Endothelial cell of umbilical vein (primary cell): ENCODE measurements around the gene PNLIPRP1. TPM values are rescaled to one million over a fixed set of nuclear protein-coding genes. Genes with fewer than 3 reads are reported as not detected.

ENCODE experiments used
- BruUV-seq: library from RNA; stranded (reverse); fragments of 400-500 nt; replicated peaks from 2 replicates; lab custom pipeline; 2021; lab: Mats Ljungman, UMichigan
- CTCF ChIA-PET: fragments of 300-600, 350-600 bp; sonication (Branson Sonifier 250); formaldehyde crosslinking; loops from one replicate; lab custom pipeline; 2021; ENCODE audit warnings: antibody characterized with exemption, inconsistent platforms; lab: Charles Lee
- POLR2A ChIA-PET: fragments of 300-600, 350-600 bp; sonication (Branson Sonifier 250); formaldehyde crosslinking; loops from one replicate; lab custom pipeline; 2021; ENCODE audit warnings: antibody characterized with exemption, inconsistent platforms; lab: Charles Lee
- DNase-seq: peaks from one replicate; pipeline ENCODE4 v3.0.0-alpha.2; 2011; ENCODE audit warnings: low read depth, low spot score
- FAIRE-seq: peaks from 2 replicates; lab custom pipeline; 2011; peaks lifted over from hg19 to GRCh38; lab: Jason Lieb, UNC
- H2AFZ ChIP-seq: 2 replicates; pipeline ENCODE4 v1.6.0; 2012; ENCODE audit warnings: low read depth, low read length, control low read depth, inconsistent platforms
- H3K27ac ChIP-seq: 2 replicates; pipeline ENCODE4 v1.5.1; 2011; ENCODE audit warnings: low read depth, mild to moderate bottlenecking, control low read depth, low read length, moderate library complexity; ENCODE audit not compliant: insufficient read depth
- H3K27me3 ChIP-seq, 2 experiments: 2 replicates each; pipeline versions ENCODE4 v1.6.0 to v1.6.1; 2011; ENCODE audit warnings: low read length in 2 of 2, mixed read lengths in 1 of 2; ENCODE audit not compliant: control insufficient read depth in 2 of 2, insufficient read depth in 2 of 2
- H3K36me3 ChIP-seq, 2 experiments: 2 replicates in 1 of 2; 3 replicates in 1 of 2; pipeline ENCODE4 v1.5.1; 2011; ENCODE audit warnings: low read length in 2 of 2, mild to moderate bottlenecking in 1 of 2, moderate library complexity in 1 of 2; ENCODE audit not compliant: control insufficient read depth in 2 of 2, insufficient read depth in 2 of 2; ENCODE audit errors: extremely low read depth in 1 of 2
- H3K4me1 ChIP-seq: 3 replicates; pipeline ENCODE4 v1.5.1; 2011; ENCODE audit warnings: mild to moderate bottlenecking, low read length; ENCODE audit not compliant: control insufficient read depth, insufficient read depth; ENCODE audit errors: extremely low read depth
- H3K4me2 ChIP-seq: 2 replicates; pipeline ENCODE4 v1.6.1; 2011; ENCODE audit warnings: low read length, control low read depth, mixed read lengths; ENCODE audit not compliant: insufficient read depth
- H3K4me3 ChIP-seq, 3 experiments: fragments of 200-600 bp in 1 of 3; sonication (generic), shearing (Covaris generic) in 1 of 3; replicated peaks in 1 of 3; 2 replicates each; pipeline ENCODE4 v1.5.1; 2011 to 2016; ENCODE audit warnings: control low read depth in 3 of 3, low read length in 3 of 3, mild to moderate bottlenecking in 2 of 3, inconsistent platforms in 1 of 3, low read depth in 1 of 3, moderate library complexity in 1 of 3; ENCODE audit not compliant: insufficient read depth in 1 of 3
- H3K79me2 ChIP-seq: 2 replicates; pipeline ENCODE4 v1.6.0; 2012; ENCODE audit warnings: low read length, inconsistent platforms; ENCODE audit not compliant: control insufficient read depth, insufficient read depth
- H3K9ac ChIP-seq: replicated peaks from 2 replicates; pipeline ENCODE3; 2011; ENCODE audit warnings: low read length, control low read depth; ENCODE audit not compliant: insufficient read depth; ENCODE audit errors: extremely low read depth
- H3K9me1 ChIP-seq: replicated peaks from 3 replicates; pipeline ENCODE4 v1.6.0; 2011; ENCODE audit warnings: mild to moderate bottlenecking, low read length; ENCODE audit not compliant: control insufficient read depth, insufficient read depth; ENCODE audit errors: extremely low read depth
- H3K9me3 ChIP-seq: replicated peaks from 2 replicates; pipeline ENCODE4 v1.5.1; 2012; ENCODE audit warnings: low read length, inconsistent platforms; ENCODE audit not compliant: control insufficient read depth, insufficient read depth
- H4K20me1 ChIP-seq: replicated peaks from 2 replicates; pipeline ENCODE3; 2011; ENCODE audit warnings: mild to moderate bottlenecking, low read length; ENCODE audit not compliant: control insufficient read depth, insufficient read depth; ENCODE audit errors: extremely low read depth
- CTCF ChIP-seq, 2 donors: IDR thresholded peaks; 1 replicate in 1 of 2; 2 replicates in 1 of 2; pipeline ENCODE4 v1.5.1; 2011; ENCODE audit warnings: low read length in 2 of 2, mild to moderate bottlenecking in 2 of 2, moderate library complexity in 2 of 2, control low read depth in 1 of 2, inconsistent platforms in 1 of 2, low read depth in 1 of 2; ENCODE audit not compliant: insufficient read depth in 1 of 2; ENCODE audit errors: extremely low read depth in 1 of 2
- EZH2 ChIP-seq: IDR thresholded peaks from 2 replicates; pipeline ENCODE4 v1.6.1; 2012; ENCODE audit warnings: borderline replicate concordance, low read depth, mild to moderate bottlenecking, moderate library complexity, low read length, inconsistent platforms; ENCODE audit not compliant: severe bottlenecking
- FOS ChIP-seq: IDR thresholded peaks from 2 replicates; pipeline ENCODE4 v1.6.1; 2011; ENCODE audit warnings: mild to moderate bottlenecking, low read length, moderate library complexity, borderline replicate concordance; ENCODE audit not compliant: insufficient read depth
- GATA2 ChIP-seq: IDR thresholded peaks from 2 replicates; pipeline ENCODE4 v1.7.0; 2011; ENCODE audit warnings: low read depth, mild to moderate bottlenecking, moderate library complexity, mixed read lengths, low read length; ENCODE audit not compliant: insufficient read length, insufficient read depth
- JUN ChIP-seq: IDR thresholded peaks from 2 replicates; pipeline ENCODE4 v1.6.1; 2011; ENCODE audit warnings: borderline replicate concordance, low read depth; ENCODE audit not compliant: insufficient read length, insufficient read depth
- MAX ChIP-seq: IDR thresholded peaks from 2 replicates; pipeline ENCODE4 v1.6.1; 2011; ENCODE audit not compliant: insufficient read depth, insufficient read length
- MYC ChIP-seq: IDR thresholded peaks from one replicate; pipeline ENCODE4 v1.6.1; 2011; ENCODE audit warnings: mild to moderate bottlenecking, low read depth, low read length
- POLR2A ChIP-seq: IDR thresholded peaks from 2 replicates; pipeline ENCODE4 v1.6.1; 2012; ENCODE audit warnings: low read depth, mild to moderate bottlenecking, control low read depth, low read length
- POLR2AphosphoS5 ChIP-seq: IDR thresholded peaks from 2 replicates; pipeline ENCODE4 v1.6.1; 2012; ENCODE audit warnings: low read depth, mild to moderate bottlenecking, control low read depth, low read length, moderate library complexity; ENCODE audit not compliant: insufficient read depth
- dilution Hi-C: fragments of 300-500 bp; cut with MboI; formaldehyde crosslinking; loops from one replicate; pipeline ENCODE4 v1.15.0; 2019; ENCODE audit warnings: low sequenced_read_pairs; ENCODE audit not compliant: extremely low pct_ligation_motif_present
- intact Hi-C: fragments of 100-400 bp; cut with micrococcal nuclease; formaldehyde crosslinking; loops from one replicate; pipeline ENCODE4 v1.10.0; 2022
- polyA plus RNA-seq, 4 experiments: library from polyadenylated mRNA; depleted of rRNA in 3 of 4; stranded (reverse) in 3 of 4; unstranded in 1 of 4; fragments of >200 nt; gene quantifications; 2 replicates each; pipeline versions ENCODE4 v1.2.1 to v1.2.3, GENCODE V29; 2011 to 2012; ENCODE audit warnings: missing spikeins in 1 of 4
- total RNA-seq: library from RNA; stranded (reverse); gene quantifications from 2 replicates; pipeline ENCODE4 v1.2.3, GENCODE V29; 2021

PNLIPRP1 gene
- total and polyA plus RNA-seq, 2 donors (not counting 3 experiments of a cell fraction or from before 2014, with no cell fraction given), result not detected

- Histone ChIP-seq H4K20me1 (no peaks in the 10 kb centered on the region), H3K4me1 (no peaks in the 10 kb centered on the region), H3K9me3 (no peaks in the 10 kb centered on the region), H3K9ac (no peak overlapping the region), H3K27me3 (no peaks in the 10 kb centered on the region), H3K4me2 (no peak overlapping the region), H3K9me1 (no peaks in the 10 kb centered on the region), H3K36me3 (no peaks in the 10 kb centered on the region), H2AFZ (no peak overlapping the region), H3K4me3 (no peak overlapping the region), H3K27ac (no peak overlapping the region), H3K79me2 (no peaks in the 10 kb centered on the region)
- ChIA-PET POLR2A (no interaction called here), CTCF (no interaction called here)
- DNase-seq (no peak), FAIRE-seq (no peak)
- dilution Hi-C loops (no loop called here), intact Hi-C loops (no loop called here)
- no TSS peak for BruUV-seq
- no peak for TF ChIP-seq GATA2
- TF ChIP-seq JUN, result no peak
- TF ChIP-seq CTCF (IDR thresholded peaks at IDR 0.05; ENCODE audit: extremely low read depth in 1 of 2, insufficient read depth in 1 of 2, low read depth in 1 of 2, low read length in 2 of 2), result no peak
- no peak for TF ChIP-seq POLR2A
Measured at GRCh38 chr10:116612107-116612769, 21.5 kb downstream of the PNLIPRP1 start.

GRCh38 chr10:116613471-116613870 lies 22.7 kb downstream of the PNLIPRP1 start:
- Histone ChIP-seq H3K9me1 (no peaks in the 10 kb centered on the region), H3K9me3 (no peaks in the 10 kb centered on the region), H3K36me3 (no peaks in the 10 kb centered on the region), H3K79me2 (no peaks in the 10 kb centered on the region), H3K9ac (no peak overlapping the region), H3K27ac (no peak overlapping the region), H3K4me1 (no peaks in the 10 kb centered on the region), H3K27me3 (no peaks in the 10 kb centered on the region), H4K20me1 (no peaks in the 10 kb centered on the region), H3K4me2 (no peak overlapping the region), H2AFZ (no peak overlapping the region), H3K4me3 (no peak overlapping the region)
- no TSS peak for BruUV-seq
- dilution Hi-C loops (no loop called here), intact Hi-C loops (no loop called here)
- ChIA-PET POLR2A (no interaction called here), CTCF (no interaction called here)
- DNase-seq (no peak), FAIRE-seq (no peak)
- TF ChIP-seq JUN, result no peak
- no peak for TF ChIP-seq CTCF (IDR thresholded peaks at IDR 0.05; ENCODE audit: extremely low read depth in 1 of 2, insufficient read depth in 1 of 2, low read depth in 1 of 2, low read length in 2 of 2)
- TF ChIP-seq GATA2, result no peak
- TF ChIP-seq FOS, result no peak
- TF ChIP-seq POLR2AphosphoS5, result no peak
- no peak for TF ChIP-seq POLR2A
- no peak for TF ChIP-seq MYC
- no peak for TF ChIP-seq MAX
- TF ChIP-seq EZH2, result no peak
